Ascending aorta (tissue), 2 donors: ENCODE data around the gene FTSJ1. TPM values are rescaled to one million over a fixed set of nuclear protein-coding genes. Genes with fewer than 3 reads are reported as not detected.

Experiments used
- DNase-seq, 2 donors: peaks; one replicate each; pipeline ENCODE4 v3.0.0-alpha.2; 2019; ENCODE audit warnings: low spot score in 2 of 2
- H3K27ac ChIP-seq, 2 donors: fragments of 200-600 bp; sonication (generic); one replicate each; pipeline ENCODE4 v1.5.1; 2016 to 2017; ENCODE audit warnings: mild to moderate bottlenecking in 1 of 2
- H3K27me3 ChIP-seq: fragments of 200-600 bp; sonication (generic); one replicate; pipeline ENCODE4 v1.5.1; 2017
- H3K36me3 ChIP-seq, 2 donors: fragments of 200-600 bp; sonication (generic); one replicate each; pipeline ENCODE4 v1.5.1; 2016
- H3K4me1 ChIP-seq, 2 donors: fragments of 200-600 bp; sonication (generic); one replicate each; pipeline ENCODE4 v1.5.1; 2016 to 2017; ENCODE audit warnings: mild to moderate bottlenecking in 1 of 2
- H3K4me3 ChIP-seq, 2 donors: fragments of 200-600 bp; sonication (generic); one replicate each; pipeline ENCODE4 v1.5.1; 2016 to 2017; ENCODE audit warnings: mild to moderate bottlenecking in 1 of 2
- H3K9me3 ChIP-seq, 2 donors: fragments of 200-600 bp; sonication (generic); one replicate each; pipeline ENCODE4 v1.5.1; 2016
- intact Hi-C: fragments of 100-400 bp; cut with DNase I; formaldehyde crosslinking; loops from one replicate; pipeline ENCODE4 v1.15.1; 2023
- total RNA-seq: library from RNA; depleted of rRNA; stranded (reverse); fragments of >200 nt; gene quantifications from one replicate; pipeline ENCODE4 v1.1.0, GENCODE V29; 2016
- TF ChIP-seq, protein P1 (sequence below), 3 experiments: fragments of 200-600 bp in 2 of 3; fragments of 450-650 bp in 1 of 3; sonication (generic) in 2 of 3; IDR thresholded peaks; one replicate each; pipeline ENCODE4 v1.5.1; 2016 to 2019; ENCODE audit warnings: antibody characterized with exemption in 3 of 3, mild to moderate bottlenecking in 1 of 3, moderate library complexity in 1 of 3

FTSJ1 gene
- total RNA-seq, 1 donor from 2014 or later: 159 TPM

DNA sequence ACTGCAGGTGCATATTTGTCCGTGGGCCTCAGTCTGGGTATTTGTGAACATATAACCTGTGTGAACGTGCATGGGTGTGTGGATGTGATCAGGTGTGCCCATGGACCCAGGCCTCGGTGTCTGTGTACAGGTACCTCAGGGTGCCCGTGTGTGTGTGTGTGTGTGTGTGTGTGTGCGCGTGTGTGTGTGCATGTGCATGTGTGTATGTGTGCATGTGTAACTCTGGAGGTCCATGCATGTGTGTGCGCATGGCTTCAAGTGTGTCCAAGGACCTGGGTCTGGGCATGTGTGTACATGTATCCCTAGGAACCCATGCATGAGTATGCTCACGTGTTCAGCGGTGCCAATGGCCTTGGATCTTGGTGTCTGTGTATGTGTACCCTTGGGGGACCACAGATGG is 15.8 kb downstream of the FTSJ1 start:
- H3K36me3 ChIP-seq: no peaks in the 10 kb centered on the region
- H3K4me3 ChIP-seq: no peak overlapping the region
- H3K27me3 ChIP-seq: no peaks in the 10 kb centered on the region
- DNase-seq: no peak
- H3K9me3 ChIP-seq: no peaks in the 10 kb centered on the region
- TF ChIP-seq, protein P1, sequence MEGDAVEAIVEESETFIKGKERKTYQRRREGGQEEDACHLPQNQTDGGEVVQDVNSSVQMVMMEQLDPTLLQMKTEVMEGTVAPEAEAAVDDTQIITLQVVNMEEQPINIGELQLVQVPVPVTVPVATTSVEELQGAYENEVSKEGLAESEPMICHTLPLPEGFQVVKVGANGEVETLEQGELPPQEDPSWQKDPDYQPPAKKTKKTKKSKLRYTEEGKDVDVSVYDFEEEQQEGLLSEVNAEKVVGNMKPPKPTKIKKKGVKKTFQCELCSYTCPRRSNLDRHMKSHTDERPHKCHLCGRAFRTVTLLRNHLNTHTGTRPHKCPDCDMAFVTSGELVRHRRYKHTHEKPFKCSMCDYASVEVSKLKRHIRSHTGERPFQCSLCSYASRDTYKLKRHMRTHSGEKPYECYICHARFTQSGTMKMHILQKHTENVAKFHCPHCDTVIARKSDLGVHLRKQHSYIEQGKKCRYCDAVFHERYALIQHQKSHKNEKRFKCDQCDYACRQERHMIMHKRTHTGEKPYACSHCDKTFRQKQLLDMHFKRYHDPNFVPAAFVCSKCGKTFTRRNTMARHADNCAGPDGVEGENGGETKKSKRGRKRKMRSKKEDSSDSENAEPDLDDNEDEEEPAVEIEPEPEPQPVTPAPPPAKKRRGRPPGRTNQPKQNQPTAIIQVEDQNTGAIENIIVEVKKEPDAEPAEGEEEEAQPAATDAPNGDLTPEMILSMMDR (IDR thresholded peaks at IDR 0.05): no peak
- intact Hi-C loops: no loop called here
- H3K27ac ChIP-seq: no peak overlapping the region
- no peaks in the 10 kb centered on the region for H3K4me1 ChIP-seq

DNA sequence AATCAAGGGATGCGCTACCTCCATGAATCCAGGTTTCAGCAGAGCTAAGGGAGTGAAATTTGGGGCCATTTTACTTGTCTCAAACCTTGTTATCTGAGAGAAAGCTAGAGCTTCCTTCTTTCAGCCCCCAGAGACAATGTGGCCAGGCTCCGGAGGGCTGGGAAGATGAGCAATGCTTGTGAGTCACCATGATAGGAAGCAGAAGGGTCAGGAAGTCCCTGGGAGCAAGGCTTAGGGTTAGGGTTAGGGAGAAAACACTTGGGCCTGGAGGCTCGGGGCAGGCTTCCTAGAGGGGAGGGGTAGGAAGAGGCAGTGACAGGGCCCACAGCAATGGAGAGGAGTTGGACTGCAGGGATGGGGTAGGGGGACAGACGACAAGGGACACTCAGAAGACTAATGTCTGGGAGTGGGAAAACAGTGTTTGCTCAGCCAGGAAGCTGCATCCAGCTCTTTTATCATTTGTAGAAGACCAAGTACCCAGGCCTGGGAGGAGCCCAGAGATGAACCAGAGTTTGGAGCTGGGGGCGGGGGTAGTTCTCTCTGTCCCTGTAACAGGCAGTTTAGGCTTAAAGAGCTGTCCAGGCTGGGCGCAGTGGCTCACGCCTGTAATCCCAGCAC is 16.4 kb downstream of the FTSJ1 start:
- no peaks in the 10 kb centered on the region for H3K36me3 ChIP-seq
- H3K27ac ChIP-seq: no peak overlapping the region
- no peak for DNase-seq
- no peak overlapping the region for H3K4me3 ChIP-seq
- H3K27me3 ChIP-seq: no peaks in the 10 kb centered on the region
- TF ChIP-seq, protein P1 (IDR thresholded peaks at IDR 0.05): no peak
- H3K9me3 ChIP-seq: no peaks in the 10 kb centered on the region
- intact Hi-C loops: no loop called here
- no peaks in the 10 kb centered on the region for H3K4me1 ChIP-seq

DNA sequence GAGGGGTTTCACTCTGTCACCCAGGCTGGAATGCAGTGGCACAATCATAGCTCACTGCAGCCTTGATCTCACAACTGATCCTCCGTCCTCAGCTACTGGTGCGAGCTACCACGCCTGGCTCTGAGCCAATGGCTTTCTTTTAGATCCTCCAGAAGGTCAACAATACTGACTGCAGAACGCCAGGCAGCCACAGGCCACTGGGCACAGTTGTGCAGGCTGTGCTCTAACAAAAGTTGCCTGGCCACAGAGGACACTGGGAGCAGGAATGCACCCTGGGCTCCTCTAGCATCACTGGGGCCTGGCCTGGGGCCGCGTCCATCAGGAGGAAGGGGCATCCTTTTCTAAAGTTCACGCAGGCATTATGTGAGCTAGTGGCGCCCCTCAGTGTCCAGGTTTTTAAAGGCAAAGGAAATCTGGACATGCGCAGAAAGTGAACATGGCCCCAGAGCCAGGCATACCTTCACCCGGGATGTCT is 17.9 kb downstream of the FTSJ1 start:
- TF ChIP-seq, protein P1 (IDR thresholded peaks at IDR 0.05): no peak
- H3K4me3 ChIP-seq: no peak overlapping the region
- H3K4me1 ChIP-seq: no peaks in the 10 kb centered on the region
- DNase-seq: no peak
- intact Hi-C loops: no loop called here
- H3K9me3 ChIP-seq: no peaks in the 10 kb centered on the region
- no peak overlapping the region for H3K27ac ChIP-seq
- no peaks in the 10 kb centered on the region for H3K27me3 ChIP-seq
- no peaks in the 10 kb centered on the region for H3K36me3 ChIP-seq

DNA sequence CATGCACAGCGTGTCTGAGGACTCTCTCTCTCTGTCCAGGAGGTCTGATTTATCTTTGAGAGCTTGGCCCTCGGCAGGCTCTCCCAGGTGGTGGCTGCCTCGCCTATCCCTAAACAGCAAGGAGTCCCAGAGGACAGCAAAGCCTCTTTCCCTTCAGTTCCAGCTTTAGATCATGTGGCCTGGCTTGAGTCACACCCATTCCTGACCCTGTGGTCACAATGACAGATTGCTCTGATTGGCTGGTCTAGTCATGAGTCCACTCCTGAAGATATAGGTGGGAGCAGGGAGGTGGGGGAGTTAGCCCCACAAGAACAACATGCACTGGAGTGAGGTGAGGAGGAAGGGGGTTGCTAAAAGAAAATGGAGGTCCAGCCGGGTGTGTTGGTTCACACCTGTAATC is 20.7 kb downstream of the FTSJ1 start:
- TF ChIP-seq, protein P1 (IDR thresholded peaks at IDR 0.05): no peak
- H3K27me3 ChIP-seq: no peaks in the 10 kb centered on the region
- H3K4me1 ChIP-seq: no peaks in the 10 kb centered on the region
- no peak overlapping the region for H3K4me3 ChIP-seq
- H3K9me3 ChIP-seq: no peaks in the 10 kb centered on the region
- intact Hi-C loops: no loop called here
- no peak for DNase-seq
- no peaks in the 10 kb centered on the region for H3K36me3 ChIP-seq
- H3K27ac ChIP-seq: no peak overlapping the region

DNA sequence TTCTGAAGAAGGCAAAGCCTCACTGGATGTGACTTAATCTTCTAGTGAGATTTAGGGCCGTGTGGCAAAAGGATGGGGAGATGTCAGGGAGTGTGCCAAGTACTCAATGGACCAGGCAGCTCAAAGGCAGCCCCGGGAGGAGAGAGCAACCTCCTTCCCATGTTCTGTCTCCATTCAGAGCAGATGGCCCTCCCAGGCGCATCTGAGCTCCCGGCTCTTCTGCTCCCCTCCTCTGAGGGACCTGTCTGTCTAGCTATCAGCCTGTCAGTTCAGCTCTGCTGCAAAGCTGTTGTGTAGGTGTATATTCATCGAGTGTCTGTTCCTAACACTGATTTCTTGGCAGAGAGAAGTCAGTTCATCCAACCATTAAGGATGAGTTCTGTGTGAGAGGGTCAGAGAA is 21.9 kb downstream of the FTSJ1 start:
- Histone ChIP-seq H3K4me1 (no peaks in the 10 kb centered on the region), H3K36me3 (no peaks in the 10 kb centered on the region), H3K4me3 (no peak overlapping the region), H3K9me3 (no peaks in the 10 kb centered on the region), H3K27ac (no peak overlapping the region), H3K27me3 (no peaks in the 10 kb centered on the region)
- TF ChIP-seq, protein P1 (IDR thresholded peaks at IDR 0.05): no peak
- no peak for DNase-seq
- intact Hi-C loops: no loop called here

DNA sequence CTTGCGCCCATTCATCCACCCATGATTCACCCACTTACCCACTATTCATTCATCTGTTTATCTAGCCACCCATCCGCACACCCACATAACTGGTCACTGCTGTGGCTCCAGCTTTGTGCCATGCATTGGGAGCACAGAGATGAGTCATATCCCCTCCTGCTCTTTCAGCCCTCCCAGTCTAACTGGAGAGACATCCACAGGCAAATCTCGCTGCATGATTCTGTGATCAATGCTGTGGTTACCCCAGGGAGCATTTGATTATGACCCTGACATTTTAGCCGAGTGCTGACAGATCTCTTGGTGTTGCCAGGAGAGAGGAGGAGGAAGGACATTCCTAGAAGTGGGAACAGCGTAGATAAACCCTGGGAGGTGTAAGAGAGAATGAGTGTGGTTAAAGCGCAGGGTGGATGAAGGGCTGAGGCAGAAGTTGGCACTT is 22.4 kb downstream of the FTSJ1 start:
- H3K27ac ChIP-seq: no peak overlapping the region
- no peak for DNase-seq
- TF ChIP-seq, protein P1 (IDR thresholded peaks at IDR 0.05): no peak
- H3K4me1 ChIP-seq: no peaks in the 10 kb centered on the region
- intact Hi-C loops: no loop called here
- H3K36me3 ChIP-seq: no peaks in the 10 kb centered on the region
- no peaks in the 10 kb centered on the region for H3K27me3 ChIP-seq
- no peak overlapping the region for H3K4me3 ChIP-seq
- no peaks in the 10 kb centered on the region for H3K9me3 ChIP-seq
